Neural progenitor cell (in vitro differentiated cells): ENCODE data around the gene TULP3.

Source experiments
- EZH2 ChIP-seq: fragments of 200-600 bp; sonication (generic); IDR thresholded peaks from 2 replicates; pipeline ENCODE4 v1.6.1; 2017; ENCODE audit warnings: antibody characterized with exemption, mild to moderate bottlenecking, moderate library complexity
- TF ChIP-seq, protein P1 (sequence below): fragments of 200-600 bp; sonication (generic); IDR thresholded peaks from 2 replicates; pipeline ENCODE4 v1.5.1; 2017; ENCODE audit warnings: antibody characterized with exemption, mild to moderate bottlenecking

DNA sequence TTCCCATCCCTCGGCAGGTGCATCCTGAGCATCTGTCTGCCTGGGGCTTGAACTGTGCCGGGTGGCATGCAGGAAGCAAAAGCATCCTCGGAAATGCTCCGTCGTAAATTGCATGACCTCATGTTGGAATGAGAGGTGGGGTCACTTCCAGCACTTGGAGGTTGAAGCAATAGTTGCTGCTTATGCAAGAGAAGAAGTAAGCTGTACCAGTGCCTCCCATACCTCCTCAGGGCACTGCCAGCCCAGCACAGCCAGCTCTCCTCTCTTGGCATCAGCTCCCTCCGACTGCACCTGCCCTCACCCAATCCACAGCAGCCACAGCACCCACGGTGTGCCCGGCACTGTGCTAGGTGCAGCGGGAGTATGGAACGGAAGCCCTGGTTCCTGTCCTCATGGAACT, 80.1 kb downstream of the TULP3 start:
- TF ChIP-seq, protein P1, sequence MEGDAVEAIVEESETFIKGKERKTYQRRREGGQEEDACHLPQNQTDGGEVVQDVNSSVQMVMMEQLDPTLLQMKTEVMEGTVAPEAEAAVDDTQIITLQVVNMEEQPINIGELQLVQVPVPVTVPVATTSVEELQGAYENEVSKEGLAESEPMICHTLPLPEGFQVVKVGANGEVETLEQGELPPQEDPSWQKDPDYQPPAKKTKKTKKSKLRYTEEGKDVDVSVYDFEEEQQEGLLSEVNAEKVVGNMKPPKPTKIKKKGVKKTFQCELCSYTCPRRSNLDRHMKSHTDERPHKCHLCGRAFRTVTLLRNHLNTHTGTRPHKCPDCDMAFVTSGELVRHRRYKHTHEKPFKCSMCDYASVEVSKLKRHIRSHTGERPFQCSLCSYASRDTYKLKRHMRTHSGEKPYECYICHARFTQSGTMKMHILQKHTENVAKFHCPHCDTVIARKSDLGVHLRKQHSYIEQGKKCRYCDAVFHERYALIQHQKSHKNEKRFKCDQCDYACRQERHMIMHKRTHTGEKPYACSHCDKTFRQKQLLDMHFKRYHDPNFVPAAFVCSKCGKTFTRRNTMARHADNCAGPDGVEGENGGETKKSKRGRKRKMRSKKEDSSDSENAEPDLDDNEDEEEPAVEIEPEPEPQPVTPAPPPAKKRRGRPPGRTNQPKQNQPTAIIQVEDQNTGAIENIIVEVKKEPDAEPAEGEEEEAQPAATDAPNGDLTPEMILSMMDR, result no peak
- TF ChIP-seq EZH2, result no peak
